Astrocyte (in vitro differentiated cells and primary cell): ENCODE measurements around the gene GLP2R. TPM values are rescaled to one million over a fixed set of nuclear protein-coding genes. Genes with fewer than 3 reads are reported as not detected.

ENCODE experiments used
- DNase-seq: peaks from one replicate; pipeline ENCODE4 v3.0.0-alpha.2; 2010; ENCODE audit warnings: low read depth
- FAIRE-seq: peaks from 2 replicates; lab custom pipeline; 2011; peaks lifted over from hg19 to GRCh38; lab: Jason Lieb, UNC
- H2AFZ ChIP-seq: 2 replicates; pipeline ENCODE4 v1.6.0; 2012; ENCODE audit warnings: low read depth, low read length, inconsistent platforms
- H3K27ac ChIP-seq: 2 replicates; pipeline ENCODE4 v1.5.1; 2011; ENCODE audit warnings: low read depth, low read length, inconsistent platforms
- H3K27me3 ChIP-seq: 2 replicates; pipeline ENCODE4 v1.6.0; 2011; ENCODE audit warnings: low read length, inconsistent platforms; ENCODE audit not compliant: insufficient read depth
- H3K36me3 ChIP-seq: 2 replicates; pipeline ENCODE4 v1.5.1; 2011; ENCODE audit warnings: low read length, inconsistent platforms; ENCODE audit not compliant: insufficient read depth
- H3K4me1 ChIP-seq: 2 replicates; pipeline ENCODE4 v1.5.1; 2011; ENCODE audit warnings: low read length, inconsistent platforms; ENCODE audit not compliant: insufficient read depth
- H3K4me2 ChIP-seq: 2 replicates; pipeline ENCODE4 v1.6.0; 2012; ENCODE audit warnings: low read length, inconsistent platforms
- H3K4me3 ChIP-seq: 2 replicates; pipeline ENCODE4 v1.5.1; 2011; ENCODE audit warnings: low read depth, mild to moderate bottlenecking, low read length, inconsistent platforms; ENCODE audit not compliant: insufficient read depth
- H3K79me2 ChIP-seq: 2 replicates; pipeline ENCODE4 v1.6.0; 2012; ENCODE audit warnings: mild to moderate bottlenecking, low read length, inconsistent platforms; ENCODE audit not compliant: insufficient read depth
- H3K9ac ChIP-seq: 2 replicates; pipeline ENCODE4 v1.6.0; 2012; ENCODE audit warnings: mild to moderate bottlenecking, low read length, inconsistent platforms
- H3K9me3 ChIP-seq: 2 replicates; pipeline ENCODE4 v1.5.1; 2012; ENCODE audit warnings: low read depth, mild to moderate bottlenecking, low read length, inconsistent platforms; ENCODE audit not compliant: insufficient read depth
- H4K20me1 ChIP-seq: 2 replicates; pipeline ENCODE4 v1.6.0; 2012; ENCODE audit warnings: low read length, inconsistent platforms; ENCODE audit not compliant: insufficient read depth
- H3K27ac Mint-ChIP-seq: one replicate; pipeline ENCODE4 v1.8.0; 2021; ENCODE audit warnings: mild to moderate bottlenecking, mixed read lengths; ENCODE audit not compliant: unreplicated experiment
- H3K27me3 Mint-ChIP-seq: one replicate; pipeline ENCODE4 v1.8.0; 2021; ENCODE audit warnings: low read depth, mixed read lengths; ENCODE audit not compliant: unreplicated experiment
- H3K36me3 Mint-ChIP-seq: one replicate; pipeline ENCODE4 v1.8.0; 2021; ENCODE audit warnings: low read depth, mixed read lengths; ENCODE audit not compliant: unreplicated experiment
- H3K4me1 Mint-ChIP-seq: one replicate; pipeline ENCODE4 v1.8.0; 2021; ENCODE audit warnings: low read depth, mixed read lengths; ENCODE audit not compliant: unreplicated experiment
- H3K4me3 Mint-ChIP-seq: one replicate; pipeline ENCODE4 v1.8.0; 2021; ENCODE audit warnings: mild to moderate bottlenecking, moderate library complexity, mixed read lengths; ENCODE audit not compliant: unreplicated experiment
- H3K9me3 Mint-ChIP-seq: one replicate; pipeline ENCODE4 v1.8.0; 2021; ENCODE audit warnings: mild to moderate bottlenecking, mixed read lengths; ENCODE audit not compliant: unreplicated experiment
- EZH2 ChIP-seq: IDR thresholded peaks from 2 replicates; pipeline ENCODE4 v1.6.1; 2012; ENCODE audit warnings: mild to moderate bottlenecking, low read length, inconsistent platforms; ENCODE audit not compliant: insufficient read depth
- total RNA-seq: library from RNA; stranded (reverse); gene quantifications from 2 replicates; pipeline ENCODE4 v1.2.1, GENCODE V29; 2021
- TF ChIP-seq, protein P1 (sequence below): IDR thresholded peaks from 2 replicates; pipeline ENCODE4 v1.5.1; 2011; ENCODE audit warnings: low read depth, mild to moderate bottlenecking, inconsistent platforms, low read length, moderate library complexity; ENCODE audit not compliant: insufficient read depth

GLP2R gene
- total RNA-seq, 1 donor from 2014 or later: 0.41 TPM

- H3K9me3 ChIP-seq: no peaks in the 10 kb centered on the region
- H3K4me1 Mint-ChIP-seq: peaks cover 28% of the 10 kb centered on the region
- no peak overlapping the region for H3K27ac ChIP-seq
- DNase-seq: no peak
- TF ChIP-seq, protein P1, sequence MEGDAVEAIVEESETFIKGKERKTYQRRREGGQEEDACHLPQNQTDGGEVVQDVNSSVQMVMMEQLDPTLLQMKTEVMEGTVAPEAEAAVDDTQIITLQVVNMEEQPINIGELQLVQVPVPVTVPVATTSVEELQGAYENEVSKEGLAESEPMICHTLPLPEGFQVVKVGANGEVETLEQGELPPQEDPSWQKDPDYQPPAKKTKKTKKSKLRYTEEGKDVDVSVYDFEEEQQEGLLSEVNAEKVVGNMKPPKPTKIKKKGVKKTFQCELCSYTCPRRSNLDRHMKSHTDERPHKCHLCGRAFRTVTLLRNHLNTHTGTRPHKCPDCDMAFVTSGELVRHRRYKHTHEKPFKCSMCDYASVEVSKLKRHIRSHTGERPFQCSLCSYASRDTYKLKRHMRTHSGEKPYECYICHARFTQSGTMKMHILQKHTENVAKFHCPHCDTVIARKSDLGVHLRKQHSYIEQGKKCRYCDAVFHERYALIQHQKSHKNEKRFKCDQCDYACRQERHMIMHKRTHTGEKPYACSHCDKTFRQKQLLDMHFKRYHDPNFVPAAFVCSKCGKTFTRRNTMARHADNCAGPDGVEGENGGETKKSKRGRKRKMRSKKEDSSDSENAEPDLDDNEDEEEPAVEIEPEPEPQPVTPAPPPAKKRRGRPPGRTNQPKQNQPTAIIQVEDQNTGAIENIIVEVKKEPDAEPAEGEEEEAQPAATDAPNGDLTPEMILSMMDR: no peak
- TF ChIP-seq EZH2: no peak
- H3K4me3 ChIP-seq: no peak overlapping the region
- H3K4me3 Mint-ChIP-seq: no peak overlapping the region
- H2AFZ ChIP-seq: no peak overlapping the region
- H3K27me3 ChIP-seq: no peaks in the 10 kb centered on the region
- peaks cover 17% of the 10 kb centered on the region for H3K4me1 ChIP-seq
- H3K4me2 ChIP-seq: no peak overlapping the region
- no peaks in the 10 kb centered on the region for H3K36me3 Mint-ChIP-seq
- no peaks in the 10 kb centered on the region for H3K36me3 ChIP-seq
- H4K20me1 ChIP-seq: no peaks in the 10 kb centered on the region
- H3K27me3 Mint-ChIP-seq: peaks cover 6% of the 10 kb centered on the region
- peaks cover 13% of the 10 kb centered on the region for H3K9me3 Mint-ChIP-seq
- H3K9ac ChIP-seq: no peak overlapping the region
- no peak overlapping the region for H3K27ac Mint-ChIP-seq
- no peak for FAIRE-seq
- H3K79me2 ChIP-seq: no peaks in the 10 kb centered on the region
These were observed 8.2 kb downstream of the GLP2R start for GRCh38 chr17:9833922-9834321.

DNA sequence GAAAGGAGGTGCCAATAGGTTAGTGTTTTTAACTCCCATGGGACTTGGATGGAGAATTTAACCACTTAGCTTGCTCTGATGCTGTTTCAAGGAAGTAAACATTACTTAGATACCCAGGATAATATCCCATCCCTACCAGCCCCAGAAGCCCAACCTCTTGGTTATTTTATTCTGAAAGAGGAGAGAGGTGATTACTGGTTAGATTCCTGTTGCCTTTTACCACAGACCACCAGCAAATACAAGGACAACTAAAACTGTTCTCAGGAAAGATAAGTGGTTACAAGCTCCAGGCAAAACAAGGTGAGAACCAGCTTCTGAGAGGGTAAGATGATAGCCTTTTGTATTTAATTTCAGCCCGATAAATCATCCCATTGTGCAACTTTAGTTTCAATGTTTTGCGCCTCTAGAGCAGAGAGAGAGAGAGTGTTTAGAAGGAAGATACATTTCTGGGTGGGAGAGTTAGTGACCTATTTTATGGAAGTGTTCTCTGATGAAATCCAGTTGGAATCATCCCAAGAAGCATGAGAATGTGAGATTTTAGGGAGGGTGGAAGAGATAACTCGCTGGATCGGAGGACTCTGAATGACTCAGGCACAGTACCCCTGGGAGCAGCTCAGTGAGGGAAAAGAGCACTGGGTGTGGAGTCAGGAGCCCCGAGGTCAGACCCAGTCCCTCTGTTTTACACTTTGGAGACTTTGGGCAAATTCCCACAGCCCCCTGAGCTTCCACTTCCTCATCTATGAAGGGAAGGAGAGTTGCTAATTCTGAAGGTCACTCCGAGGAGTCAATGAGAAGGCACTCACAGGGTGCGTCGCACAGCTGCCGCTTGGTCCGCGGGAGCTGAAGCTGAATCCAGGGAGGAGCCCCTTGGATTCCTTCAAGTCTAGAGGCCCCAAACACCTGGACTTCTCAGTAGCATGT is 12.1 kb downstream of the GLP2R start:
- Histone ChIP-seq H3K36me3 (no peaks in the 10 kb centered on the region), H3K27me3 (no peaks in the 10 kb centered on the region), H3K4me2 (peak overlapping the region; percentile 35), H3K9me3 (no peaks in the 10 kb centered on the region), H3K4me1 (peaks cover 25% of the 10 kb centered on the region), H4K20me1 (no peaks in the 10 kb centered on the region), H2AFZ (no peak overlapping the region), H3K4me3 (no peak overlapping the region), H3K27ac (peak overlapping the region; percentile 2), H3K79me2 (no peaks in the 10 kb centered on the region), H3K9ac (peak overlapping the region; percentile 2)
- Mint-ChIP-seq H3K4me3 (no peak overlapping the region), H3K36me3 (no peaks in the 10 kb centered on the region), H3K27me3 (no peaks in the 10 kb centered on the region), H3K9me3 (peaks cover 13% of the 10 kb centered on the region), H3K4me1 (peaks cover 34% of the 10 kb centered on the region), H3K27ac (peak overlapping the region; percentile 13)
- FAIRE-seq (peak; percentile 73), DNase-seq (peak; percentile 86)
- TF ChIP-seq, protein P1: no peak
- no peak for TF ChIP-seq EZH2

GRCh38 chr17:9839433-9839832 is 13.7 kb downstream of the GLP2R start:
- peaks cover 36% of the 10 kb centered on the region for H3K4me1 Mint-ChIP-seq
- H3K9ac ChIP-seq: no peak overlapping the region
- no peak overlapping the region for H3K27ac ChIP-seq
- FAIRE-seq (no peak), DNase-seq (no peak)
- no peaks in the 10 kb centered on the region for H3K27me3 Mint-ChIP-seq
- H3K4me2 ChIP-seq: no peak overlapping the region
- H3K4me3 Mint-ChIP-seq: no peak overlapping the region
- H3K27ac Mint-ChIP-seq: peak overlapping the region; percentile 73
- no peaks in the 10 kb centered on the region for H3K9me3 ChIP-seq
- H4K20me1 ChIP-seq: no peaks in the 10 kb centered on the region
- no peaks in the 10 kb centered on the region for H3K36me3 ChIP-seq
- peaks cover 4% of the 10 kb centered on the region for H3K9me3 Mint-ChIP-seq
- no peaks in the 10 kb centered on the region for H3K27me3 ChIP-seq
- H3K4me3 ChIP-seq: no peak overlapping the region
- H3K36me3 Mint-ChIP-seq: no peaks in the 10 kb centered on the region
- H3K4me1 ChIP-seq: peaks cover 25% of the 10 kb centered on the region
- H3K79me2 ChIP-seq: no peaks in the 10 kb centered on the region
- TF ChIP-seq, protein P1: no peak
- no peak for TF ChIP-seq EZH2
- no peak overlapping the region for H2AFZ ChIP-seq
